GM18951 (cell line): ENCODE results near the gene FRMD4A.
"Not testable (repeated sequence)": the region's sequence is repeated elsewhere in the genome, so short reads cannot be mapped to it uniquely, and the experiment has no call there.

Experiments used
- POLR2A ChIP-seq: IDR thresholded peaks from 4 replicates; pipeline ENCODE4 v1.6.1; 2011; ENCODE audit warnings: mild to moderate bottlenecking; ENCODE audit not compliant: insufficient read length, insufficient read depth; ENCODE audit errors: extremely low read depth
- in situ Hi-C: fragments of 300-500 bp; cut with MboI; formaldehyde crosslinking; loops from one replicate; pipeline ENCODE4 v1.12.0; 2022; ENCODE audit warnings: low sequenced_read_pairs, mixed read lengths, inconsistent platforms; ENCODE audit not compliant: unreplicated experiment

FRMD4A gene

DNA sequence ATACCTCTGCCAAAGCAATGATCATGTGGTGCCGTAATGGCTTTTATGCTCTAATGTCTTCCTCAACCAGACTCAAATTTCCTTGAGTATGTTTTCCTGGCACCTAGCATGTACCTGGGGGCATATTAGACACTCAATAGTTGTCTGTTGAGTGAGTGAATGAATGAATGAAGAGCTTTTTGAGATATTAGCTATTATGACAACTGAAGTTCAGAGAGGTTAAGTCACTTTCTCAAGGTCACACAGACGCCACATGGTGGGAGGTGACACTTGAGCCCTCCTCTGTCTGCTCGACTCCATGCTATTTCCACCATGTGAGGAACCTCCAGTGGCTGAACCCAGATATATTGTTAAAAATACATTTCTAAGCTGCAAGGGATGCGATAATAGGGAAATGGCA, 611.9 kb downstream of the FRMD4A start:
- TF ChIP-seq POLR2A = no peak
- in situ Hi-C loops = no loop called here

DNA sequence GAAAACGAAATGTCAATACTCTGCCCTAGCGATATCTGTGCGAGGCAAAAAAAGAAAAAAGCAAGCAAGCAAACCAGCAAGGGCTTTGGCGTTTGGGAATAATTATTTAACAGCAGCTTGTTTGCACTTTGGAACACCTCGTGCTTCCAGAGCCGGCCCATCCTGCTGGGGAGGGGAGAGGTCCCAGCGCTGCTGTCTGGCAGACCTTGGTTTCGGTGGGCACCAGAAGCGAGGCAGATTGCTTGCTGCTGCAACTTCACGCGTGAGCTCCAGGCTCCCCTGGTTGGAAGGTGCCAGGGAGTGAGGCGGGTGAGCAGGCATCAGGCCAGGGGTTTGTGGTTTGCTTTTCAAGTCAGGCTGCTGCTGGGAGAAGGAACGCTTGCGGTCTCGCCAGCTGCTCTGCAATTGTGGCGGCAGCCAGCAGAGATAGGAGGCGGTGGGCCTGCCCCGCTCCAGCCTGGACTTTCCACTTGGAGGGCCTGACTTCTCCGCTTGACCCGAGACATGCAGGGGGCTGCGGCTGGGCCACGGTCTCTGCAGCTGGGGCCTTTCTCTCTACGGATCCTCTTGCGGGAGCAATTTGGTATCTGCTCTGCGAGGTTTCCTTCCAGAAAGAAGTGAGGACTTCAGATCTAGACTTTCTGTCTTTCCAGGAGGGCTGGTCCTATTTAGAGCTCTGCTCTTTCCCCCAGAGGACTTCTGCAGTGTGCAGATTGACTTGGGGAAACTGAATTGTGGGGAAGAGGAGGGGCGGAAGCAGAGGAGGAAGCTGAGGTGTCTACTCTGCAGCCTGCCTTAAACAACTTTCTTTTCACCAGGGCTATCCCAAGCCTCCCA, 612.6 kb downstream of the FRMD4A start:
- TF ChIP-seq POLR2A = peak; percentile 29
- in situ Hi-C loops = no loop called here

DNA sequence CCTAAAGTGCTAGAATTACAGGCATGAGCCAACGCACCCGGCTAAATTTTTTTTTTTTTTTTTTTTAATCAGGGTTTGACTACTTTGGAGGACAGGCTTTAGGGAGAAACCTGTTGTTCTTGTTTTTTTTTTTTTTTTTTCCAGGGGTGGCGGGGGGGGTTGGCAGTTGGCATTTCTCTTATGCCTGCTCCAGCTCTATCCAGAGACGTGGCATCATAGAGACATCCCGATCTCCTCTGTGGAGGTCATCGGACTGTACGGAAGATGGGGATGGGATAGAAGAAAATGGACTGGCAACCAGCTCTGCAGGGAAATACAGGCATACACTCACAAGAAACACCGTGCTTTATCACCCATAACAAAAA, 613.2 kb downstream of the FRMD4A start:
- no peak for TF ChIP-seq POLR2A
- in situ Hi-C loops = no loop called here

DNA sequence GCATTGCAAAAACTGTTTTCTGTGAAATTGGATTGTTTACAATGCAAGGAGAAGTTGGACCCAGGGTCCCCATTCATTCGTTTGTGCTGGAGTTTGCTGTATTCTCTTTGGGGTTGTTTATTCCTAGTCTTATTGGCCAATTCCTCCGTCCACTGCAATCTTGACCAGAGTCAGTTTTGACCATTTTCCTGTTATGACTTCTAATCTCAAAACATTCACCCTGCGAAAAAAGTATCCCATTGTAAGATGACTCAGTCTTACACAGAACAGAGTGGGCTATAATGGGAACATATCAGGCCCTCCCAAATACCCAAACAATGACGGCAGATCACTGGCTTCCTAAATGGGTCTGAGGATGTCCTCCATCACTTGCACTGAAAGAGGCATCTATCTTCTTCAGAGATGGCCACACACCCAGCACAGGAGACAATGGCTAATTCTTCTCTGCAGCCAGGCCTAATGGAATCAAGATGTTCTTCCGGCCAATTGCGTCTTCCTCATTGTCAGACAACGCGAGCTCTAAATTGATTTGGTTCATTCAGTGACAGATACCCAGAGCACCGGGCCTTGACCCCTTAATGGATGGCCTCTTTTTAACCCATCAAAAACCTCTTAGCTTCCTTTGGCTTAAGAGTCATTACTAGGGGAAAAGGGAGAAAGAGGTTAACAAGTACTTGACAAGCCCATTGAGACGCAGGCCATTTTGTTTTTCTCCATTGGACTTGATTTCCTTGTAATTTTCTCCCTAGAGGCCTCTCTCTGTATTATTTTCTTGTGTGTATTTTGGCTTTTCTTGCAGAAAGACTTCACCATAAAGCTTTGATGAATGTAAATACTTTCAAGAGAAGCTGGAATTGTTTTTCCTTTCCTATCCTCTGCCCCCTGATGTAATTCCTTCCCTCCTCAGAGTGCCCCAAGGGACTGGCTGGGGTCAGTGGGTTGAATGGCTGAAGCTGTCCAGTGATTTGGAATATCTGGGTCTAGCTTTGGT, 614.3 kb downstream of the FRMD4A start:
- in situ Hi-C loops = no loop called here

DNA sequence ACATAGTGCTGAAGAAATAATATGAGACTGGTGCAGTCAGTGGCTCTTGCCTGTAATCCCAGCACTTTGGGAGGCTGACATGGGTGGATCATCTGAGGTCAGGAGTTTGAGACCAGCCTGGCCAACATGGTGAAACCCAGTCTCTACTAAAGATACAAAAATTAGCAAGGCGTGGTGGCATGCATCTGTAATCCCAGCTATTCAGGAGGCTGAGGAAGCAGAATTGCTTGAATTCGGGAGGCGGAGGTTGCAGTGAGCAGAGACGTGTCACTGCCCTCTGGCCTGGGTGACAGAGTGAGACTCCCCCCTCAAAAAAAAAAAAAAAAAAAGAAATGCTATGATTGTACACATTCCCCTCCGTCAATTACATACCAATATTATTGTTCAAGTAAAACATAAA, 615.1 kb downstream of the FRMD4A start:
- in situ Hi-C loops = not testable (repeated sequence)

More for the DNA sequence above, 614.3 kb downstream of the FRMD4A start:
- no peak for TF ChIP-seq POLR2A

DNA sequence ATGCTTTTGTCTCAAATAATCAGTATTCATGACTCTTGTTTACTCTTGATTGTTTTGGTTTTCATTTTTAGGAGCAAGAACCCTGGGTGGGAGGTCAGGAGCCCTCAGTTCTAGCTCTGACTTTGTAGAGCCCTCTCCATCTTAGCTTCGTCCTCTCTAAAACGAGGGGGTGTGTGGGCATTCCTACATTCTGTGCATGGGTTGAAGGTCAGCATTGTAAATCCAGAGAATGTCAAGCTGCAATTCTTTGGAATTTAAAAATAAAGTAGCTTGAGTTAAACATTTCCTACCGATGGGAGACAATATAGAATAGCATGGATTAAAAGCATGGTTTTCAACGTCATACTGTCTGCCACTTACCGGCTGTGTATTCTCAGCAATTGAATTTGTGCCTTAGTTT, 615.6 kb downstream of the FRMD4A start:
- TF ChIP-seq POLR2A = no peak
- in situ Hi-C loops = no loop called here

DNA sequence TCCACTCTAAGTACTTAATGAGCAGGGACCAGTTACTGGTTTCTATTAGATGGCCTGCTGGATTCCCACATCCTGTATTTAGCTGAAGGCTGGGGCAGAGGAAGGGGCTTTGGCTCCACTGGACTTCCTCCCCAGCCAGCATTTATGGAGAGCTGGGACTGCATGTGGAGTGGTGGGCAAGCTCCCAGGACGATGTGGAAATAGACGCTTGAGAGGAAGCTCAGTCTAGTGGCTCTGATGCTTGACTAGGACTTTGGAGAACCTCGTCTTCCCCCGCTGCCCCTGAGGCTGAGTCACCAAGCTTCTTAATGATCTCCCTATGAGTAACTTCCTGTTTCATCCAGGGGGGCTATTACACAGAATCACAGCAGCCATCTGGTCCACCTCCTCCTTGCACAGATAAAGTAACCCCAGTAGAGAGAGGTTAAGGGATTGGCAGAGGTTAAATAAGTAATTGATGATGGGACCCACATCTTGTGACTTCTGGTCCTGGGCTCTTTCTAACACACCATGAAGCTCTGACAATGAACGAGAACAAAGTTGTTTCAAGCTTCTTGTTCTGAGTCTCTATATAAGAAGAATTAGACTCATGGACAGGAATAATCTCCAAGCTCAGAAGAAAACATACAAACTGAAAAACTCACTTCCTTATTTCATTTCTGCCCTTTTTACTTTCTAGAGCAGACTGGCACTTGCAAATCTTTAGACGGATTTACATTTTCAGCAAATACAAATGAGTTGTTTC, 617.7 kb downstream of the FRMD4A start:
- in situ Hi-C loops = no loop called here
- peak; percentile 42 for TF ChIP-seq POLR2A

DNA sequence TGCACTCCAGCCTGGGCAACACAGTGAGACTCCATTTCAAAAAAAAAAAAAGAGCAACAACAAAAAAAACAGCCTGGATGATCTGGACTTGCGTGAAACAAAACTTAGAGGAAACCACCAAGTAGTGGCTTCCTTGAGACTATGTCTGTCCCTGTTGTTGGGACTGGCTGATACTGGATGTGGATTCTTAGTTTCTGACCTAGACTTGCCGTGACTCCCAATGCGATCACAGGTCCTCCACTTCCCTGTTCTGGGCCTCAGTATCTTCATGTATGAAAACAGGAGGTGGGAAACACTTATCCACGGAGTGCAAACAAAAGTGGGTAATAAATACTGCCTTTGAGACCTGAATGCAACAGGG, 618.3 kb downstream of the FRMD4A start:
- in situ Hi-C loops = no loop called here

DNA sequence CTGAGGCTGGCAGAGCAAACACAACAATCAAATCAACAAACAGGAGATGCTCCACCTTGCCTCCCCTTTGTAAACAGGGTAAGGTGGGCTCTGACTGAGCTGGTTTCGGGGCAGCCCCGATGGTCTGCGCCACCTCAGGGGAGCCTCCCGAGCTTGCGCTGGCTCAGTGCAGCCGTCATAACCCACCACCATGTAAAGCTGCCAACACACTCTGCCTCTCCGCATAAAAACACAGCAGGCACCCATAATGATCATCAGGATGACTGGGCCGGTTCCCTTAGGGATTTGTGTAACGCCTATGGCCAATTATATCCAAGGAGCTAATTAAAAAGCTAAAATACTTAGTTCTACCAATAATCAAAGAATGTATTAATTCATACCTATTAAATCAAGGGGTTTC, 619.4 kb downstream of the FRMD4A start:
- no peak for TF ChIP-seq POLR2A
- in situ Hi-C loops = no loop called here

More for the DNA sequence above, 618.3 kb downstream of the FRMD4A start:
- no peak for TF ChIP-seq POLR2A

DNA sequence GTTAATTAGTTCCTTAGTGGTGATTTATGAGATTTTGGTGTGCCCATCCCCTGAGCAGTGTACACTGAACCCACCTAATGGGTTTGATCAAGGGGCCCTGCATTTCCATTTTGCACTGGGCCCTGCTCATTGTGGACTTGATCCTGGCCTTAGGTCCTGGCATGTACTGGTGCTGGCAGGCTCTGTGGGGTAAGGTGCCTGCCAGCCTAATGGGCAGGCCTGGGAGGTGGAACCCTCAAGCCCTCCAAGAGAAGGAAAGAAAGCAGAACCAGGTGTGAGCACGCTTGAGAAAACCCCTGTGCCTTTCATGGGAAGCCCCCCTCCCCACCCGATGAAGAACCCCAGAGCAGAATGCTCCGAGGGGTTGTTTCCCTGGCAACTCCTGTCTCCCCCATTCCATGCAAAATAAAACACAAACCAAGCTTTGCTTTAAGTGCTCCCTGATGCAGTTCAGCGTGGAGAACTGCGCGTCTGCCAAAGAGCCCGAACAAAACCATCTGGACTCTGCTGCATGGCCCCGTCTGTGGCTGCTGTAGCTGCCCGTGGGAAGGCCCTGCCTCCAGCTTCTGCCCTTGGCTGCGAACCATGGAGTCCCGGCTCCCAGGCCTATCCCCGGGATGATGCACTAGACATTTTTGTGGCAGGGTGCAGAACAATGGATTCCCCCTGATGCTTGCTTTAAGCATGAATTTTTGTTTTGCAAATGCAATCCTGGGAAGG, 620.6 kb downstream of the FRMD4A start:
- in situ Hi-C loops = loop anchor here (10.0 kb wide), 1 partner anchor 65 kb away; no protein-coding TSS in a partner anchor
- no peak for TF ChIP-seq POLR2A

DNA sequence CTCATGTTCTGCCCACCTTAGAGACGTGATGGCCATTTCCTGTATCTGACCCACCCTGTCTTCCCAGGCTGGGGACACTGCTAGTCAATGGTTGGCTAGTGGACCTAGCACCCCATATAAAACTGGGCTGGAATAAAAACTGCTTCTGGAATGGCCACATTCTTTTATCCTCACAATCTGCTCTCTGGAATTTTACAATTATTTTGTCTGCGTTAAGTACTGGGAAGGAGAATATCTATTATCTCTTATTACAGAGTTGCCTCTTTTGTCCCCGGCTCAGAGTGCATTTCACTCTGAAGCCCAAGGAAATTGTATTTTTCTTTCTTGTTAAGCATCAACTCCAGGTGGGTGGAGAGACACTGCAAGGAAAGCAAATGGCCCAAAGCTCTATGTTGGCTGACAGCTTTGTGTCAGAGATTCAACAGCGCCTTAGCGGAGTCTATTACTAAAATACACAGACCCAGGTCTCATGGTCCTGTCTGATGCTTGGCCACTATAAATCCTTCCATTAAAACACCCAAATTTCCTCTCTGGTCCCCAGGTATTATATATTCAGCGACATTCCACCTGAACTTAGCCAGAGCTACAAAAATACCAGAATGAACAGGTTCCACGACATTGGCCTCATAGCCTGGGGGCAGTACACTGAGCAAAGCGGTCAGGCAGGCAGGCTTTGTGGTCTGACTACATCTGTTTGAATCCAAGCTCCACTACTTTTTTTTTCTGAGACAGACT, 622.3 kb downstream of the FRMD4A start:
- TF ChIP-seq POLR2A = no peak

More for the DNA sequence above, 622.3 kb downstream of the FRMD4A start:
- in situ Hi-C loops = loop anchor here (10.0 kb wide), 1 partner anchor 66 kb away; no protein-coding TSS in a partner anchor
